CD4-positive, alpha-beta T cell (primary cell): ENCODE measurements around the gene CACNA2D3. TPM values are rescaled to one million over a fixed set of nuclear protein-coding genes. Genes with fewer than 3 reads are reported as not detected.
"Not testable (repeated sequence)": the region's sequence is repeated elsewhere in the genome, so short reads cannot be mapped to it uniquely, and the experiment has no call there.

Experiments
- ATAC-seq: fragments of 200-7000 bp; cut with Tn5 transposase; one replicate; pipeline ENCODE4 v1.10.0; 2022; ENCODE audit warnings: mild to moderate bottlenecking; ENCODE audit not compliant: poor library complexity
- CTCF ChIA-PET: fragments of 350-600 bp; sonication (Branson Sonifier 250); formaldehyde crosslinking; loops from one replicate; lab custom pipeline; 2021; ENCODE audit warnings: antibody characterized with exemption, inconsistent platforms; lab: Charles Lee
- POLR2A ChIA-PET: fragments of 350-600 bp; sonication (Branson Sonifier 250); formaldehyde crosslinking; loops from one replicate; lab custom pipeline; 2021; ENCODE audit warnings: antibody characterized with exemption, inconsistent platforms; lab: Charles Lee
- DNase-seq, 14 experiments: peaks; one replicate each; pipeline ENCODE4 v3.0.0-alpha.2; 2013 to 2020; ENCODE audit warnings: mixed read lengths in 2 of 14
- H3K27ac ChIP-seq, 2 donors: one replicate each; pipeline versions ENCODE4 v1.5.1 to v1.7.0; 2013; ENCODE audit warnings: low read length in 2 of 2, low read depth in 1 of 2, mild to moderate bottlenecking in 1 of 2
- H3K27me3 ChIP-seq, 2 experiments: 1 replicate in 1 of 2; 2 replicates in 1 of 2; pipeline versions ENCODE4 v1.6.1 to v1.7.0; 2013; ENCODE audit warnings: low read length in 2 of 2, control low read depth in 1 of 2, mild to moderate bottlenecking in 1 of 2, moderate library complexity in 1 of 2; ENCODE audit not compliant: insufficient read depth in 2 of 2, control insufficient read depth in 1 of 2
- H3K36me3 ChIP-seq: one replicate; pipeline ENCODE4 v1.6.1; 2013; ENCODE audit warnings: low read length, control low read depth; ENCODE audit not compliant: insufficient read depth
- H3K4me1 ChIP-seq: one replicate; pipeline ENCODE4 v1.6.1; 2013; ENCODE audit warnings: low read length, control low read depth; ENCODE audit not compliant: insufficient read depth
- H3K4me3 ChIP-seq: one replicate; pipeline ENCODE4 v1.5.1; 2013; ENCODE audit warnings: mild to moderate bottlenecking, low read length, moderate library complexity
- H3K9me3 ChIP-seq, 2 experiments: 1 replicate in 1 of 2; 2 replicates in 1 of 2; pipeline versions ENCODE4 v1.6.1 to v1.7.0; 2013; ENCODE audit warnings: low read length in 2 of 2, mild to moderate bottlenecking in 2 of 2, control low read depth in 1 of 2, moderate library complexity in 1 of 2; ENCODE audit not compliant: control insufficient read depth in 1 of 2, insufficient read depth in 1 of 2
- H3K27ac Mint-ChIP-seq: one replicate; pipeline ENCODE4 v1.8.0; 2020; ENCODE audit warnings: mixed read lengths
- H3K27me3 Mint-ChIP-seq: one replicate; pipeline ENCODE4 v1.8.0; 2021; ENCODE audit warnings: mixed read lengths
- H3K36me3 Mint-ChIP-seq: one replicate; pipeline ENCODE4 v1.8.0; 2021; ENCODE audit warnings: low read depth, mixed read lengths
- H3K4me1 Mint-ChIP-seq: one replicate; pipeline ENCODE4 v1.8.0; 2021; ENCODE audit warnings: low read depth, mixed read lengths
- H3K4me3 Mint-ChIP-seq: one replicate; pipeline ENCODE4 v1.8.0; 2020; ENCODE audit warnings: mild to moderate bottlenecking, mixed read lengths
- H3K9me3 Mint-ChIP-seq: one replicate; pipeline ENCODE4 v1.8.0; 2020; ENCODE audit warnings: mixed read lengths
- CTCF ChIP-seq: fragments of 200-600 bp; IDR thresholded peaks from one replicate; pipeline ENCODE4 v1.8.0; 2022; ENCODE audit warnings: antibody characterized with exemption, mild to moderate bottlenecking
- intact Hi-C, 2 experiments: fragments of 100-400 bp; cut with DNase I in 1 of 2; cut with micrococcal nuclease in 1 of 2; formaldehyde crosslinking; loops; one replicate each; pipeline versions ENCODE4 v1.15.1 to v1.9.0; 2023 to 2025; cut with DNase I, micrococcal nuclease
- total RNA-seq, 174 experiments: library from RNA in 2 of 174; stranded (reverse) in 2 of 174; gene quantifications; one replicate each; pipeline ENCODE4 v1.2.3 and lab custom pipeline; 2021 to 2026

CACNA2D3 gene
- total RNA-seq, 2 experiments from 2014 or later, result 0.08 TPM; not detected in 1

GRCh38 chr3:54628888-54629441 lies 506.6 kb downstream of the CACNA2D3 start:
- peaks cover 11% of the 10 kb centered on the region for H3K27me3 Mint-ChIP-seq
- no peak for TF ChIP-seq CTCF
- H3K27ac Mint-ChIP-seq, result no peak overlapping the region
- Histone ChIP-seq H3K4me3 (no peak overlapping the region), H3K9me3 (peaks cover 0 to 8% of the 10 kb centered on the region in 2 experiments), H3K4me1 (no peaks in the 10 kb centered on the region), H3K27ac (no peak overlapping the region), H3K27me3 (no peaks in the 10 kb centered on the region), H3K36me3 (no peaks in the 10 kb centered on the region)
- ChIA-PET POLR2A (no interaction called here), CTCF (interaction anchor here (0.6 kb wide), 1 partner anchor 1397 kb away, joined by 3 read pairs; no protein-coding TSS in a partner anchor)
- DNase-seq (no peak), ATAC-seq (no peak)
- H3K9me3 Mint-ChIP-seq, result peaks cover 3% of the 10 kb centered on the region
- no peak overlapping the region for H3K4me3 Mint-ChIP-seq
- intact Hi-C loops, result no loop called here
- no peaks in the 10 kb centered on the region for H3K36me3 Mint-ChIP-seq
- no peaks in the 10 kb centered on the region for H3K4me1 Mint-ChIP-seq

- no peaks in the 10 kb centered on the region for H3K36me3 Mint-ChIP-seq
- no peaks in the 10 kb centered on the region for H3K36me3 ChIP-seq
- TF ChIP-seq CTCF, result no peak
- H3K27ac Mint-ChIP-seq, result no peak overlapping the region
- ATAC-seq (no peak), DNase-seq (no peak)
- no peak overlapping the region for H3K4me3 Mint-ChIP-seq
- H3K4me1 ChIP-seq, result no peaks in the 10 kb centered on the region
- H3K9me3 Mint-ChIP-seq, result peaks cover 3% of the 10 kb centered on the region
- ChIA-PET CTCF (no interaction called here), POLR2A (no interaction called here)
- intact Hi-C loops, result no loop called here
- no peaks in the 10 kb centered on the region for H3K27me3 ChIP-seq
- H3K4me3 ChIP-seq, result no peak overlapping the region
- H3K4me1 Mint-ChIP-seq, result no peaks in the 10 kb centered on the region
- H3K27me3 Mint-ChIP-seq, result peaks cover 15% of the 10 kb centered on the region
- H3K9me3 ChIP-seq, result peaks cover 0 to 8% of the 10 kb centered on the region in 2 experiments
- H3K27ac ChIP-seq, result no peak overlapping the region
These were observed 507.8 kb downstream of the CACNA2D3 start for GRCh38 chr3:54630101-54630623.

GRCh38 chr3:54631001-54631400 lies 508.6 kb downstream of the CACNA2D3 start:
- DNase-seq, POLR2A ChIA-PET, H3K27ac ChIP-seq, H3K36me3 Mint-ChIP-seq, H3K36me3 ChIP-seq, H3K4me1 ChIP-seq, ATAC-seq, H3K27ac Mint-ChIP-seq, H3K9me3 Mint-ChIP-seq, H3K9me3 ChIP-seq, CTCF ChIA-PET, H3K4me3 Mint-ChIP-seq, intact Hi-C loops, H3K4me3 ChIP-seq, H3K4me1 Mint-ChIP-seq, H3K27me3 ChIP-seq: not testable (repeated sequence)
- H3K27me3 Mint-ChIP-seq, result peaks cover 15% of the 10 kb centered on the region
